ENCODE measurements around the gene LRRC18.

The LRRC18 gene

DNA sequence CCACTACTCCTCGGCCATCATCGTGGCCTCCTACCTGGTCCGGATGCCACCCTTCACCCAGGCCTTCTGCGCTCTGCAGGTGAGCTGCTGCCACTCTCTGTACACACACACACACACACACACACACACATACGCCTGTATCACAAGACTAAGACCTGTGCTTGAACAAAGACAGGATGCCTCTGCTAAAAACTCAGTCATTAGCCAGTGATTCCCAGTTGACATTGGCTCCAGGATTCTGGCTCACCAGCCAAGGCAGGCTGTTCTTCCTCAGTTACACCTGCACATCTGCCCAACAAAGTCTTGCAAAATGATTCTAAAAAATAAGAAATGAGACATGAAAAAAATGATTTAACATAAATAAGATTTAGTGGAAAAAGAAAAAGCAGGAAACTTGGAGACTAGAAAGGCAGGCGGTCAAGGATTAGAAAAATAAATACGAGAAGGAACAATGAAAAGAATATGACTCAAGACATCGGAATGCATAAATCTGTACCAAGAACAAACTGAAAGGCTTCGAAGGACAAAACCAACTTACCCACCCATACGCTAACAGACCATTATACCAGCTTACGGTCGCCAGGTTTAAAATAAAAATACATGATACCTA is 7.4 kb upstream of the LRRC18 start:
- no peak for DNase-seq (ENCODE audit: low read depth in 2 of 3, low spot score in 2 of 3)

DNA sequence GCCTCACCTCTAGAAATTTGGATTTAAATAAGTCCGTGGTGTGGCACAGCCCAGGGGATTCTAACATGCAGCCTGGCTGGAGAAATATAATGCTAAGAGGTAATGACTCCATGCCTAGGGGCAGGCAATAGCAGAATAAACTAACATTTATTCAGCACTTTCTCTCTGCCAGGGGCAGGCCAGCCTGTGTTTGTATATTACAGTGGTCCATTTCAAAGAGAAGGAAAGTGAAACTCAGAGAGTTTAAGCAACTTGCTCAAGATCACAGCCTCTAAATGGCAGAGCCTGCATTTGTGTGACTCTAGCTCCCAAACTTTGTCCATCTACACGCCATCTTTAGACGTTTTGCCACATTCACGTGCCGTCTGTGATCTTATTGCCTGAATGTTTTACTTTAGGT is 6.7 kb upstream of the LRRC18 start:
- DNase-seq (ENCODE audit: low read depth in 2 of 3, low spot score in 2 of 3): no peak

DNA sequence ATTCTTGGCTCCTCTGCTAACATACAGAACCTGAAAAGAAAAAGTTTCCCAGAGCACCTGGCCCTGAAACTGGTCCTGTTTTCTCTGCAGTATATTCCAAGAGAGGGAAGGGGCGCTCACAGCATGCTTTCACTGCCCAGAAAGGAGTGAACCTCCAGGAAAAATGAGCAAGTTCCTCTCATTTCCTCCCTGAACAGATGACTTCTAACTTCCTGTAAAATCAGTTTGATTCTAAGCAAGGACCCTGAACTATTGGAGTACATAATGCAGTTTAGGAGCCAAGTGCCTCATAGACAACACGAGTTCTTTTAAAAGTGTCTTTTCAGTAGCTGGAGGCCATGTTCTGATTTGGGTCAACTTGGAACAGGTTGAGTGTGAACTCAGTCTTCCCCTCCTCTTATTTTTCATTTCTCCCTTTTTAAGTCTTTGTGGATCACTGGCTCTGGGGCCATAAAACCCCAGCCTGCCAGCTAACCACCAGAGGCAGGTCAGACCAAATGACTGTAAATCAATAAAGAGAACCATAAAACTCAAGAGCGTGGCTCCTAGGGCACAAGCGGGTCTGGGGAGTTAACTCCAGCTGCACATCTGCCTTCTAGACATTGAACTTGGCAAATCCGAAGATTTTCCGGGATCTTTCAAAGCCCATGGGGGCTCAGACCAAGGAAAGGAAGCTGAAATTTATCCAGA is 5.9 kb upstream of the LRRC18 start:
- DNase-seq (ENCODE audit: low read depth in 2 of 3, low spot score in 2 of 3): no peak

DNA sequence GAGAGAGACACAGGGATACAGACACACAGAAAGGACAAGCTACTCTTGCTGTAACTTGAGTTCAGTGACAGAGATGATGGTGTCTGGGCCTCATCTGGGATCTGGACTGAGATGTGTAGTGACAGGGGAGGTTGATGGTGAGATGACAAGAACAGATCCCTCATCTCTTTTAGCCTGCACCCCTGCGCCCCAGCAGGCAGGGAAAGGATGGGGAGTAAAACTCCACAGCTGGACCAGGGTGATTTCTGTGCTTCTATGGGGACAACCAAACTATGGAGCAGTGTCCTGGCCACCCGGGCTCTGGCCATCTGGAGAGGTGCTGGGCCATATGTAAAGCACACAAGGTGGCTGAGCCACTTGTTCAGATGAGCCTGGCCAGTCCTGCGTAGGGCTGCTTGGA is 4.5 kb upstream of the LRRC18 start:
- DNase-seq (ENCODE audit: low read depth in 2 of 3, low spot score in 2 of 3): no peak

DNA sequence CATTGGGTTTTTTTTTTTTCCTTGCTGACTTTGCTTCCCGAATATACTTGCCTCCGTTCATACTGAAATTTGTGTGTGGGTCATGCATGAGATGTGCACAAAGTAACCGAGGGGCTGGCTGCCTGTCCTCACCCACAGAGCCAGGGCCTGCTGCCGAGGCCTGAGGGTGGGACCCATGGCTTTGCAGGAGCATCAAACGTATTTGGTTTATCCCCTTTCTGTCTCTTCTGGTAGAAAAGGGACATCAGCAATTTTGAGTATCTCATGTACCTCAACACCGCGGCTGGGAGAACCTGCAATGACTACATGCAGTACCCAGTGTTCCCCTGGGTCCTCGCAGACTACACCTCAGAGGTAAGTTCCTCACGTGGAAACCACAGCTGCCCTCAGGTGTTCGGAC is 3.5 kb upstream of the LRRC18 start:
- no peak for DNase-seq (ENCODE audit: low read depth in 2 of 3, low spot score in 2 of 3)

DNA sequence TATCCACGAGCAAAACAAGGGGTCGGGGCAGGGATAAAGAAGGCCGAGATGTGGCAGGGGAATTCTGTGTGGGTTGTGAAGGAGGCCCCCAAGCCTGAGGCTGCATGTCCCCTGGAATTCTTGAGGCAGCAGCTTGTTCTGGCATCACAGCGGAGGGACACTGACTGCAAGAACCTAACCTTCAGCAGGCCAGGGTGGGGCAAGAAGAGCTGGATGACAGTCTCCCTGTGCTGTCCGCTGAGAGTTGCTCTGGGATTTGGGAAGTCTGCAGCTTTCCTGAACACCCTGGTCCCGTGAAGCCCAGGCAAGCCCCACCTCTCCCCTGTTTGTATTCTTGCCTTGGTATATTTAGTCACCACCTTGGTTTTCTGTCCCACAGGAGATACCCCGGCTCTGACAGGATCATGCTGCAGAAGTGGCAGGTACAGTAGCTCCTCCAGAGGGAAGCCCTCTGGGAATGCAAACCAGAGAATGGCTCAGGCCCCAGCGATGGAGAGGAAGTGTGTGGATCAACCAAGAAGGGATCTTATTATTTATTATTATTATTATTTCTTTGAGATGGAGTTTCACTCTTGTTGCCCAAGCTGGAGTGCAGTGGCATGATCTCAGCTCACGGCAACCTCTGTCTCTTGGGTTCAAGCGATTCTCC is 1.9 kb upstream of the LRRC18 start:
- DNase-seq (ENCODE audit: low read depth in 2 of 3, low spot score in 2 of 3): no peak

DNA sequence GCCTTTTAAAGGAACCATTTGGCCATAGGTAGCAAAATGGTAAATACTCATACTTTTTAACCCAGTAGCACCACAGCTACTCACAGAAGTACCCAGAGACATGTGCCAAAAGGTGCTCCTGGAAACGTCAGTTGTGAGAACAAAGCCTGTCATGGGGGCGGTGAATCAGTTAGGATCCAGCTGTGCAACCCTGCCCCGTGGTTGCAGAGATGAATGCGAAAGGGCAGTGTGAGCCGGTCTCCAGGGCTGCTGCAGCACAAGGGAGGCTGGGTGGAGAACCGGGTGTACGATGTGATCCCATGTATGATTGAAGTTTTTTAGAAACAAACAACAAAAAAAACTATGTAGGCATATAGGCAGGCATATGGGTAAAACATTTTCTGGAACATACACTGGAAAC is 1.3 kb upstream of the LRRC18 start:
- no peak for DNase-seq (ENCODE audit: low read depth in 2 of 3, low spot score in 2 of 3)

DNA sequence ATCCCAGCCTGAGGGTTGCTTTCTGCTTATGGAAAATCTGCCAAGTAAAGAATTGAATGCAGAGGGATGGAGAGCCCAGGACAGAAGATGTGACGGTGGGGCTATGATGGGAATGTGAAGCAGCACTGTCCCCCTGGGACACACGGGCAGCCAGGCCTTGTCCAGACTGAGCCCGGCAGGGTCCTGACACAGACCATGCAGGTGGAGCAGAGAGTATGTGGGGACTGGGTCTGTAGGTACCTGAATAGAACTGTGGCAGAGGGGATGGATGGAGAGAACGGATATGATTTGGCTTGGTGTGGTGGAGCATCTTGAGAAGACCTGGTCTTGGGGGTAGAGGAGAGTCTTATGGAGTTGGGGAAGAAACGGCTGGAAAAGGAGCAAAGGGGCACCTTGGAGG is 732 bp upstream of the LRRC18 start:
- DNase-seq (ENCODE audit: low read depth in 2 of 3, low spot score in 2 of 3): no peak

DNA sequence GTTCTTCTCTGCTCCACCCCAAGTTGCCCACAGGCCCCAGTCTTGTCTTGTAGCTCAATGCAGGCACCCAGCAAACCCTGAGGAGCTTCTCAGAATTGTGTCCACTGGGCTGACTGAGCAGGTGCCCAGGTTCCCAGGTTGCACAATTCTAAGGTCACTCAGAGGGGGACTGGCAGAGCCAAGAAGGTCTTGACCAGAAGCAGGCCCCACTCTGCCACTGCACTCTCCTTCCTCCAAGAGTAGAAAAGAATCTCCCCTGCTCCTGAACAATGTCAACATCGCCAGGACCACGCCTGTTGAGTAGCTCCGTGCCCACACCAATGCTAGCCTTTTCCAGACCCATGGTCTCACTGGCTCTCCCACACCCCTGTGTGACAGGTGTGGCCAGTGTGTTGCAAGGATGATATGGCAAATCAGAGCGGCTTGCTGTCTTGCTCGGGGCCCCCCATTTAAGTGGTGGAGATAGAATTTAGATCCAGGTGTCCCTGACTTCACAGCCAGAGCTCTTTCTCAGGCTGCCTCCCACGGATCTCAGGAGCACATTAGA is 577 bp downstream of the LRRC18 start:
- no peak for DNase-seq (ENCODE audit: low read depth in 2 of 3, low spot score in 2 of 3)

DNA sequence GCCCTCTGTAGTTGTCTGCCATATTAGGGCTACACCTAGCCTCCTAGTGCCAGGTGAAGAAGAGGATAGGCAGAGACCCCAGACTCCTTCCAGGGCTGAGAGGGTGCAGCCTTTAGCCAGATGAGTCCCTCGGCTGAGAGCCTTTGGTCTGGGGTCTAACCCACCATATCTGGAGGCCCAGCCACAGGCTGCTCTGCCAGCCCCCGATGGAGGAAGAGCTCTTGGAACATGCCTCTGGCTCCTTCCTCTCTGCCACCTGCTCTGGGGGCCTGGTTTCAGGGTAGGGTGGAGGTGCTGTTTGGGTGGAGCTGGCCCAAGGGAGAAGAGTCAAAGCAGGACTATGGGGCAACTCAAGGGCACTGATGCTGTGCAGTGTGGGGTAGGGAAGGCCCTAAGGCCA is 1.4 kb downstream of the LRRC18 start:
- DNase-seq (ENCODE audit: low read depth in 2 of 3, low spot score in 2 of 3): no peak

DNA sequence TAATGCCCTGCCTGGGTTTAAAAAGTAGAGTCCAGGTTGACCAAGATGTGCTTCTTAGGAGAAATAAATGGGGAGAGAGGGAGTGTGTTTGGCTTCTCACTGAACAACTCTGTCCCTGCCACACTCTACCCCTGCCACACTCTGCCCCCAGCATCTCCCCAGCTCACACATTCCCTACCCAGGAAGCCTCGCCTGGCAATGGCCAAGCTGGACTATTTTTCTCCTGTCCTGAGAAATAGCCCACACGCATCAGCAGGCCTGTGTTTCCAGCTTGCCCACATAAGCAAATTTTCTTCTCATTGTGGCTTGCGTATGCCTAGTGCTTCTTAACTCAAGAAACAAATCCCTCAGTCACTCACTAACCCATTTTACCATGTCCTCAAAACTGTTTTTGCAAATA is 1.8 kb downstream of the LRRC18 start:
- no peak for DNase-seq (ENCODE audit: low read depth in 2 of 3, low spot score in 2 of 3)

DNA sequence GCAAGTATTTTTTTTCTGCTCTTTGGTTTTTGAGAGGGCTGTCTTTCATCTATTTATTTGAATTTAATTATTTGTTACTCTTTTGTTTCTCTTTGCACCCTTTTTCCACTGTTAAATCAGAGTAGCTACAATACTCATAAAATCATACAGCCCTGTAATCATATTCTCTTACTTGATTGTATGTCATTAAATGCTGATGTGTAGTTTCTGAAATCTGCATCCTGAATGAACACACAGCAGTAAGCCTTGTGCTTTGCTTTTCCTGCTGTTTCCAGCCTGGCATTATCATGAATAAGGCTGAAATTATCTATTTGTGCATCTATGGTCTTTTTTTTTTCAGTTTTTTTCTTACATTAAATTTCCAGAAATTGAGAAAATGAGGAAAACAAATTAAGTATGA is 4.1 kb downstream of the LRRC18 start:
- no peak for DNase-seq (ENCODE audit: low read depth in 2 of 3, low spot score in 2 of 3)

DNA sequence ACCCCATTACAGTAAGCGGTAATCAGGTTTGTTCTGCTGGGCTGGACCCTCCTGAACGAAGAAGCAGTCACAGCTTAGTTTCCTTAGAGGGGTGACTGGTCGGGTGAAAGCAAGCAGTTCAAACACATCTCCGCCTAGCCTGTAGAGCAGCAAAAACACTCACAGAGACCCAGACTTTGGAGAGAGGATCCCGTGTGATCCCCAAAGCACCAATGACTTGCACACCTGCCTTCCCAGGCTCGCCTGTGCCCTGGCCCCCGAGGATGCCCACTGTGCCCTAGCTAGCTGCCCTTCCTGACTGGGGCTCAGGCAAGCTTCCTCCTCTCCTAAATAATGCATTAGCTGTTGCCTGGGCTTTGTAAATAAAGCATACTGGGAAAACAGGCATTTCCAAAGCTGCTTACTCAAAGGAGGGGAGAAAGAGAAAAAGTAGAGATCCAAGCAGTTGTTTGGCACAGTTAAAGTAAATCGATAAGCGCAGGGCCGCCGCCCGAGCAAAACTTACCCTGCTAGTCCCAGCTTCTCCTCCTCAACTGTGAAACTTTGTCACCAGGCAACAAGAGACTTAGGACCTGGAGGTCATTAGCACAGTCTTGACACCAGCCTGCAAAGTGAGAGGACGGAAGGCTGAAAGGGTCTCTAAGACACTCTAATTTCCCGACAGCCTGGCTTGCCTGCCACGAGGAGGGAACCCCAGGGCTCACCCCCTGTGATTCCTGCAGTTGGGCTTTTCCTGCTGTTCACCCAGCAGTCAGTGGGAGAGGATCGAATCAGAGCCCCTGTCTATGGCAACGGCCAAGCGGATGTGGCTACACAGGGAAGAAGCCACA is 4.8 kb downstream of the LRRC18 start:
- DNase-seq (ENCODE audit: low read depth in 2 of 3, low spot score in 2 of 3): no peak

DNA sequence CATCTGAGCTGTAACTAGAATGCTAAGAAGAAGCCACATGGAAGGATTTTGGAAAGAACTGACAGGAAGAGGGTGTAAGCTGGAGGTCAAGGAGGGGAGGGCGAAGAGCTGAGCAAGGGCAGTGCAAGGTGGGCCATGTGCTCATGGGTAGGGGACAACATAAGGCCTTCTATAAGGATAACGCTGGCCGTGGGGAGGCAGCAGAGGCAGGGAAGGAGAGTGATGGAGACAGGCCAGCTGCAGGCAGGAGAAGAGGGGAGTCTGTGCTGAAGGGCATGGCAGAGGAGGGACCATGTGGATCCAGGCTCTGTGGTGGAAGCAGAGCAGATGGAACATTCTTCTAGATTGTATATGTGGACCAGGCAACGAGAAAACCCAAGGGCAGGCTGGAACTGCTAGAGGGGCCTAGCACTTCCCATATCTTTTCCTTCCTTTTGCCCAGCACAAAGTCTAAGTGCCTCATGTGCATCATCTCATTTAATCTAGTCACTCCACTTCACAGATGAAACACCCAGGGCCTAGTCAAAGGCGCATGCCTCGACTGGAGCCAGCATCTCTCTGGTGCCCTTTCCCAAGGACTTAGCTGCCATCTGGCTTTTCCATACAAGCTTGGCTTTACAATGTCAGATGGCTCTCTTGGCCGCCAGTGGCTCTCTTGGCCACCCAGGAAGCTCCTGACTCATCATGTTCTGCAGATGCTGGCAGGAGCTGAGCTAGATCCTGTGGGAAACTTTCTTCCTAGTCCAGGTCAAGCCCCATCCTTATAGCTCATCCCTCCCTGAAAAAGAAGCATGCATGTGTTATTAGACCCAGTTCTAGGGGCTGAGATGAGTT is 6.6 kb downstream of the LRRC18 start:
- no peak for DNase-seq (ENCODE audit: low read depth in 2 of 3, low spot score in 2 of 3)

DNA sequence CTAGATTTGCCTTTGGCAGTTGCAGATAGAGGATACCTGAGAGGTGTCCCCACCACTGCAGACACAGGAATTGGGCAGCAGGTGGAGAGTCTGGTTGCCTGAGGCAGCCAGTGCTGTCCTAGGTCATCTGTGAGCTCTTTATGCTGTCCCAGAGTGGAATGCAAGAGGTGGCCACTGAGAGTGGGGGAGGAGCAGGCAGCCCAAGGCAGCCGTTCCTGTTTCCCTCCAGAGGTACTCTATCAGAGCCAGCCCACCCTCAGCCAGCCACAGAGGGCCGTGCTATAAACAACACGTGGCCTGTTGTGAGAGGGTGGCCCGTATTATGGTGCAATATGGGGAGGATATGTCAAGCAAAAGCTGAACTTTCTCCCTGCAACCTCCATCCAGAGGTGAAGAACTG is 8.5 kb downstream of the LRRC18 start:
- DNase-seq (ENCODE audit: low read depth in 2 of 3, low spot score in 2 of 3): no peak

DNA sequence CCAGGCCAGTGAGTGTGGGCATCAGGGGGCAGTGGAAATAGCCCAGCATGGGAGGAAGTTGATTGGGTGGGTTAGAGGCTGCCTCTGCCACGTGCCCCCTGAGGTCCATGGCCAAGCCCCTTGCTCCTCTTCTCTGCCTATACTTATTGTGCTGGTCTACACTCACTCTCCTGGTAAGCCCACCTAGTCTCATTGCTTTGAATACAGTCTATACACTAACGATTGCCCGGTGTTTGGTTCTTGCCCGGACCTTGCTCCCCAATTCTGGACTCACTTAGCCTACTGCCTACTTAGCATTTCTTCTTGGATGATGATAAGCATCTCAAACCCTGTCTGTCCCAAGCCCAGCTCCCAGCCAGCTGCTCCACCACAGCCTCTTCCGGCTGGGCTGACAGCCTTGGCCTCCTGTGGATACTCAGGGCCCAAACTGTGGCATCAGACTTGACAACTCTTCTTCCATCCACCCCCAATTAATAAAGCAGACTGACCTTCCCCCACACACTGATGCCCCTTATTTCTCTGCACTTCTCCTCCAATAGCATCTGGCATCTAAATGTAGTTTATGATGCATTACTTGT is 10.1 kb downstream of the LRRC18 start:
- DNase-seq (ENCODE audit: low read depth in 2 of 3, low spot score in 2 of 3): no peak

DNA sequence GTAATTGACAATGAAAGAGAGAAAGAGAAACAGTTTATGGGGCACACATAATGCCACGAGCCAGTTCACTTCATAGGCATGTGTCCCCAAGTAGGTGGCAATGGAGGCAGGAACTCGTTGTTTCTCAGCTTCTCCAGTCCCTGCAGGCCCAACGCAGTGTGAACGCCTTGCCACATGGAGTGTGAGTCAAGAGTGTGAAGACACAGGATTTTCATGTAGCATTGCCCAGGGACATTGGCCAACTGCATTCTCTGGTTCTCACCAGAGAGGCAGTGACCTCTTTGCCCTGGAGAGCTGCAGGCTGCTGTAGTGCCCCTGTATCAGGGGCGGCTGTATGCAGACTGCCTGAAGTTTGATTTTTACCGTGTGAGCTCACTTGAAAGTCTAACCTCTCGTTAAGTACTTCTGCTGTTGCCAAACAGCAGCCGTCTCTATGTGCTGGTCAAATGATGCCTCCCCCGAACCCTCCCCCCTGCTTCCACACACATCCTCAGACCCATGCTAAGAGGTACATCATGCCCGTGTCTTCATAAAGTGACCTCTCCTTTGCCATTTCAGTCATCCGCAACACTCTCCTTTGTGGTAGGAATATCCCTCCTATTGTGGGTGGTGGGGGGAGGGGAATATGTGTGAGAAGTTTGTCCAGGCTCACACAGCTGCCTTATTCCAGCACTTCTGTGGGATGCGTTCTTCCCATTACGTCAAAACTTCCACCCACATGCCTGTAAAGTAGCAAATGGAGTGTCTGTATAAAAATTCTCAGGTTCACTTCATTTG is 12.7 kb downstream of the LRRC18 start:
- no peak for DNase-seq (ENCODE audit: low read depth in 2 of 3, low spot score in 2 of 3)

DNA sequence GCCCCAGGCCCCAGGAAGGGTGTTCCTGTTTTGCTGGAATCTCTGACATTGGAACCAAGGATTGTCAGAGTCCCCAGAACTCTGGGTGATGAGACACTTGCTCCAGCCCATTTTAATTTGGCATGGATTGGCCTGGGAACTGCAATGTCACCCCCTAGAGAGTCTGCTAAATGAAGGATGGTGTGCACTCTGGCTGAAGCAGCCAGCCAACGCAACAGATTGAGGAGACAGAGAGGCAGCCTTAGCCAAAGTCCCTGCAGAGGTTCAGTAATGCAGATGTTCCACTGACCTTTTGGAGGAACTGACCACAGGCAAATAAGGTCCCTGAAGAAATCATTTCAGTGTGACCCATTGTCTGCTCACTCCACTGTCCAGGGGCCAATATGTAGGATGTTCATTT is 13.4 kb downstream of the LRRC18 start:
- no peak for DNase-seq (ENCODE audit: low read depth in 2 of 3, low spot score in 2 of 3)

DNA sequence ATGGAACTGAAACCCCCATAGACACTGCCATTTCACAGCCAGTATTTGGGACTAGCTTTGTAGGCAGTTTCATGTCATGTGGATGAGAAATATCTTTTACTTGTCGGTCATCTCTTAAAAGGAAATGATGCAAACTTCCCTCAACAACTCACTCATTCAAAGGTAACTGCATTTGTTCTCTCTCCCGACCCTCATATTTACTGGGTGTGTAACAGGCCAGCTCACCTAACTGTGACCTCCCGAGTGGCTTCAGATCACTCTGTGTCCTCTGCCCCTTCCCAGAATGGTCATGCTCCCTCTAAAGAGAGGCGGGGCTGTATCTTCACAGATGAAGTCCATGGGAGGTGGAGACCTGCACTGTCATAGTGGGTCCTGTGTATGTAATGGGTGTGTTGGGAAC is 14.7 kb downstream of the LRRC18 start:
- no peak for DNase-seq (ENCODE audit: low read depth in 2 of 3, low spot score in 2 of 3)

DNA sequence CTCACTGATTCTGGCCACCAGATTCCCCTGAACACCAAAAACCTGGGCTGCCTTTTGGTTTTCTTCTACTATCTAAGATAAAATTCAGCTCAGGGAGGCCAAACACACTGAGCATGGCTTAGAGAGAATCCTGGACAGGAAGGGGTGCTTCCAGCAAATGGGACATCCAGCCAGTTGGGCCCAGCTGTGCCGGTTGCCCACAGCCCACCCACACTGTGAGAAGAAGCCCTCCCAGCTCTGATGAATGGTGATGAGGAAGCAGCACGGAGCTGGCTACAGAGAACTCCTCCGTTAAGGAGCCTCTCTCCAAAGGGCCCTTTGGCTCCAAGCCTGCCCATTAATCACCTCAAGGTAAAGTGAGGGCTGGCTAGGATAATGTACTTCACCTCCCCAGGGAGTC is 15.9 kb downstream of the LRRC18 start:
- no peak for DNase-seq (ENCODE audit: low read depth in 2 of 3, low spot score in 2 of 3)

Data from activated CD8-positive, alpha-beta memory T cell treated with anti-CD3 and anti-CD28 coated beads for 48 hours (primary cell).